ENCODE data around the gene YEATS2. TPM values are rescaled to one million over a fixed set of nuclear protein-coding genes. Genes with fewer than 3 reads are reported as not detected.

Gene YEATS2
- total RNA-seq, 2 experiments from 2014 or later = 68.2 to 77.2 TPM

- peaks cover 97% of the 10 kb centered on the region for H3K36me3 ChIP-seq (ENCODE audit: insufficient read depth, low read length)
- no peaks in the 10 kb centered on the region for H3K9me2 ChIP-seq (ENCODE audit: insufficient read depth, low read length)
- no peaks in the 10 kb centered on the region for H3K9me3 ChIP-seq (ENCODE audit: low read length)
- no peak overlapping the region for H3K4me3 ChIP-seq (ENCODE audit: low read depth, low read length, poor library complexity, severe bottlenecking)
- H3K27ac ChIP-seq (ENCODE audit: low read depth, low read length, poor library complexity, severe bottlenecking) = no peak overlapping the region
- no peaks in the 10 kb centered on the region for H3K4me1 ChIP-seq (ENCODE audit: insufficient read depth, low read length, poor library complexity, severe bottlenecking)
- ChIA-PET POLR2A (interaction anchor here (0.5 to 1.2 kb wide), 4 partner anchors 11 to 609 kb away, joined by 3 to 4 read pairs (median 3); no protein-coding TSS in a partner anchor), CTCF (ENCODE audit: unreplicated experiment) (no interaction called here)
- BruUV-seq (replicated peaks) = no TSS peak
- H4K20me1 ChIP-seq (ENCODE audit: insufficient read depth, low read length) = 0 out of 2 replicates have a peak, but pooled peaks cover 4% of the 10 kb centered on the region
- no peak for DNase-seq (ENCODE audit: low spot score)
- no peak overlapping the region for H2AFZ ChIP-seq (ENCODE audit: low read length)
- TF ChIP-seq EZH2phosphoT487 (IDR thresholded peaks at IDR 0.05; ENCODE audit: borderline replicate concordance, low read depth, low read length) (no peak), CTCF (conservative IDR thresholded peaks at IDR 0.05; ENCODE audit: low read length) (no peak)
- no peak overlapping the region for H3K4me2 ChIP-seq (ENCODE audit: low read length)
- intact Hi-C loops (cut with micrococcal nuclease; ENCODE audit: unreplicated experiment) = no loop called here
- H3K79me2 ChIP-seq (ENCODE audit: insufficient read depth, low read depth, low read length) = no peaks in the 10 kb centered on the region
Observed at GRCh38 chr3:183730361-183730760, 32.8 kb downstream of the YEATS2 start.

DNA sequence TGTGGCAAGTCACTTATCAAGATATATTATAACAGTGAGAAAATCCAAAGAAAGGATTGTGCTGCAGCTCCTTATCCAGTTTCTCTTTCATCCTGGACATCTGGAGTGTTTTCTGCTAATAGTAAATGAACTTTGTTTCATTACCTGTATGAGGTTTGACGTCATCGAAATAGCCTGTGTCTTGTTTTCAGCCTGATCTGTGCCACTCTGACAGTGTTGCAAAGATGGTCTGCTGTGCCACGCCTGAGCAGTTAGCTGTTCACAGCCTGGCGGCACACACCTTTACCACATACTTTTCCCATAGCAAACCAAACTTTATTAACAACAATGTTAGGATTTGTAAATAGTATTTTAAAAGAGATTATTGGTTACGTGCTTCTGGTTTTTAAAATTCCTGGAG lies 34.0 kb downstream of the YEATS2 start:
- H3K79me2 ChIP-seq (ENCODE audit: insufficient read depth, low read depth, low read length) = no peaks in the 10 kb centered on the region
- H3K27ac ChIP-seq (ENCODE audit: low read depth, low read length, poor library complexity, severe bottlenecking) = no peak overlapping the region
- no peaks in the 10 kb centered on the region for H3K9me2 ChIP-seq (ENCODE audit: insufficient read depth, low read length)
- H4K20me1 ChIP-seq (ENCODE audit: insufficient read depth, low read length) = 0 out of 2 replicates have a peak, but pooled peaks cover 4% of the 10 kb centered on the region
- no peaks in the 10 kb centered on the region for H3K9me3 ChIP-seq (ENCODE audit: low read length)
- intact Hi-C loops (cut with micrococcal nuclease; ENCODE audit: unreplicated experiment) = no loop called here
- no peak overlapping the region for H2AFZ ChIP-seq (ENCODE audit: low read length)
- H3K4me2 ChIP-seq (ENCODE audit: low read length) = no peak overlapping the region
- ChIA-PET POLR2A (interaction anchor here (0.5 kb wide), 1 partner anchor 55 kb away, joined by 3 read pairs; no protein-coding TSS in a partner anchor), CTCF (ENCODE audit: unreplicated experiment) (no interaction called here)
- no TSS peak for BruUV-seq (replicated peaks)
- DNase-seq (ENCODE audit: low spot score) = no peak
- no peaks in the 10 kb centered on the region for H3K4me1 ChIP-seq (ENCODE audit: insufficient read depth, low read length, poor library complexity, severe bottlenecking)
- no peak overlapping the region for H3K4me3 ChIP-seq (ENCODE audit: low read depth, low read length, poor library complexity, severe bottlenecking)
- no peak for TF ChIP-seq EZH2phosphoT487 (IDR thresholded peaks at IDR 0.05; ENCODE audit: borderline replicate concordance, low read depth, low read length)
- TF ChIP-seq CTCF (conservative IDR thresholded peaks at IDR 0.05; ENCODE audit: low read length) = no peak
- peaks cover 97% of the 10 kb centered on the region for H3K36me3 ChIP-seq (ENCODE audit: insufficient read depth, low read length)

- H3K27ac ChIP-seq (ENCODE audit: low read depth, low read length, poor library complexity, severe bottlenecking) = no peak overlapping the region
- ChIA-PET POLR2A (no interaction called here), CTCF (ENCODE audit: unreplicated experiment) (no interaction called here)
- no peaks in the 10 kb centered on the region for H3K79me2 ChIP-seq (ENCODE audit: insufficient read depth, low read depth, low read length)
- no peaks in the 10 kb centered on the region for H3K4me1 ChIP-seq (ENCODE audit: insufficient read depth, low read length, poor library complexity, severe bottlenecking)
- H3K9me3 ChIP-seq (ENCODE audit: low read length) = no peaks in the 10 kb centered on the region
- intact Hi-C loops (cut with micrococcal nuclease; ENCODE audit: unreplicated experiment) = no loop called here
- H3K4me2 ChIP-seq (ENCODE audit: low read length) = no peak overlapping the region
- no peak for DNase-seq (ENCODE audit: low spot score)
- H2AFZ ChIP-seq (ENCODE audit: low read length) = no peak overlapping the region
- no TSS peak for BruUV-seq (replicated peaks)
- H3K36me3 ChIP-seq (ENCODE audit: insufficient read depth, low read length) = peaks cover 93% of the 10 kb centered on the region
- H3K9me2 ChIP-seq (ENCODE audit: insufficient read depth, low read length) = no peaks in the 10 kb centered on the region
- TF ChIP-seq EZH2phosphoT487 (IDR thresholded peaks at IDR 0.05; ENCODE audit: borderline replicate concordance, low read depth, low read length) (no peak), CTCF (conservative IDR thresholded peaks at IDR 0.05; ENCODE audit: low read length) (no peak)
- no peak overlapping the region for H3K4me3 ChIP-seq (ENCODE audit: low read depth, low read length, poor library complexity, severe bottlenecking)
- H4K20me1 ChIP-seq (ENCODE audit: insufficient read depth, low read length) = 0 out of 2 replicates have a peak, but pooled peaks cover 4% of the 10 kb centered on the region
Observed at GRCh38 chr3:183733553-183733952, 36.0 kb downstream of the YEATS2 start.

All from OCI-LY7 (cell line).